22Rv1 (cell line): Measurements from ENCODE around the gene EIF4G2.

ENCODE experiments used
- CTCF ChIP-seq: fragments of 450-650 bp; IDR thresholded peaks from 2 replicates; pipeline ENCODE4 v1.5.1; 2017; ENCODE audit warnings: mild to moderate bottlenecking
- ZFX ChIP-seq: fragments of 450-650 bp; IDR thresholded peaks from 2 replicates; pipeline ENCODE4 v1.6.1; 2017; ENCODE audit warnings: antibody characterized with exemption, borderline replicate concordance

DNA sequence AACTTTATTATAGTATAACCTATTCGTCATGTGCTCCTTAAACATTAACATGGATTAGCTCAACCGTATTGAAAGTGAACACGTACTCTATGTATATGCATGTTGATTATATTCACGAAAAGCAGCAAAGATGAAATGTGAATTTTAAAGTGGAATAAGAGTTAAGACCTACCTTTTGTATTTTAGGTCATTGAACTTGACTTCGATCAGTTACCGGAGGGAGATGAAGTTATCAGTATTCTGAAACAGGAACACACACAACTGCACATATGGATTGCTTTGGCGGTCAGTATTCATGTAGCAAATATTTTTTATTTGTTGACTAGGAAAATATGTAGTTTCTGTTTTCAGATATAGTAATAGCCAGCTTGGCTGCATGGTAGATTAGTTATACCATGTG is 56.2 kb downstream of the EIF4G2 start:
- TF ChIP-seq CTCF (no peak), ZFX (no peak)
